ENCODE data around the gene FAM124B. TPM values are rescaled to one million over a fixed set of nuclear protein-coding genes. Genes with fewer than 3 reads are reported as not detected.

The FAM124B gene
- total RNA-seq, 2 experiments from 2014 or later, result not detected

DNA sequence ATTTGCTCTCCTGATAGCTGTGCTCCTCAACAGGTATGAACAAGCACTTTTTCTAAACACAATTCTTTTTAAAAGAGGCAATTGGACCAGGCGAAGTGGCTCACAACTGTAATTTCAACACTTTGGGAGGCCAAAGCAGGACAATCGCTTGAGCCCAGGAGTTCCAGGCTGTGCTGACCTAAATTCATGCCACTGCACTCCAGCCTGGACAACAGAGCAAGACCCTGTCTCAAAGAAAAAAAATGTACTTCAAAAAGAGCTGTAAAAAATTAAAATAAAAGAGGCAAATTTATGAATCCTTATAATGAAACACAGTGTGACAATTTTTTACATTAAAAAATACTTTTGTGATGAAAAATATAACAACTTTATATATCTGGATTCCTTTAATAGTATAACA is 1.8 kb upstream of the FAM124B start:
- Histone ChIP-seq H3K79me2 (ENCODE audit: insufficient read depth, low read depth, low read length) (no peaks in the 10 kb centered on the region), H3K27ac (ENCODE audit: low read depth, low read length, poor library complexity, severe bottlenecking) (no peak overlapping the region), H3K9me2 (ENCODE audit: insufficient read depth, low read length) (no peaks in the 10 kb centered on the region), H3K4me2 (ENCODE audit: low read length) (no peak overlapping the region), H4K20me1 (ENCODE audit: insufficient read depth, low read length) (no peaks in the 10 kb centered on the region), H2AFZ (ENCODE audit: low read length) (no peak overlapping the region), H3K4me3 (ENCODE audit: low read depth, low read length, poor library complexity, severe bottlenecking) (no peak overlapping the region), H3K9me3 (ENCODE audit: low read length) (no peaks in the 10 kb centered on the region), H3K4me1 (ENCODE audit: insufficient read depth, low read length, poor library complexity, severe bottlenecking) (peaks cover 14% of the 10 kb centered on the region), H3K36me3 (ENCODE audit: insufficient read depth, low read length) (no peaks in the 10 kb centered on the region)
- BruUV-seq (replicated peaks), result no TSS peak
- ChIA-PET CTCF (ENCODE audit: unreplicated experiment) (no interaction called here), POLR2A (interaction anchor here (0.7 to 1.3 kb wide), 5 partner anchors 10 to 247 kb away, joined by 3 to 4 read pairs (median 3); no protein-coding TSS in a partner anchor)
- no peak for DNase-seq (ENCODE audit: low spot score)
- intact Hi-C loops (cut with micrococcal nuclease; ENCODE audit: unreplicated experiment), result no loop called here
- no peak for TF ChIP-seq EZH2phosphoT487 (IDR thresholded peaks at IDR 0.05; ENCODE audit: borderline replicate concordance, low read depth, low read length)
- TF ChIP-seq, protein P1, sequence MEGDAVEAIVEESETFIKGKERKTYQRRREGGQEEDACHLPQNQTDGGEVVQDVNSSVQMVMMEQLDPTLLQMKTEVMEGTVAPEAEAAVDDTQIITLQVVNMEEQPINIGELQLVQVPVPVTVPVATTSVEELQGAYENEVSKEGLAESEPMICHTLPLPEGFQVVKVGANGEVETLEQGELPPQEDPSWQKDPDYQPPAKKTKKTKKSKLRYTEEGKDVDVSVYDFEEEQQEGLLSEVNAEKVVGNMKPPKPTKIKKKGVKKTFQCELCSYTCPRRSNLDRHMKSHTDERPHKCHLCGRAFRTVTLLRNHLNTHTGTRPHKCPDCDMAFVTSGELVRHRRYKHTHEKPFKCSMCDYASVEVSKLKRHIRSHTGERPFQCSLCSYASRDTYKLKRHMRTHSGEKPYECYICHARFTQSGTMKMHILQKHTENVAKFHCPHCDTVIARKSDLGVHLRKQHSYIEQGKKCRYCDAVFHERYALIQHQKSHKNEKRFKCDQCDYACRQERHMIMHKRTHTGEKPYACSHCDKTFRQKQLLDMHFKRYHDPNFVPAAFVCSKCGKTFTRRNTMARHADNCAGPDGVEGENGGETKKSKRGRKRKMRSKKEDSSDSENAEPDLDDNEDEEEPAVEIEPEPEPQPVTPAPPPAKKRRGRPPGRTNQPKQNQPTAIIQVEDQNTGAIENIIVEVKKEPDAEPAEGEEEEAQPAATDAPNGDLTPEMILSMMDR (conservative IDR thresholded peaks at IDR 0.05; ENCODE audit: low read length), result no peak

DNA sequence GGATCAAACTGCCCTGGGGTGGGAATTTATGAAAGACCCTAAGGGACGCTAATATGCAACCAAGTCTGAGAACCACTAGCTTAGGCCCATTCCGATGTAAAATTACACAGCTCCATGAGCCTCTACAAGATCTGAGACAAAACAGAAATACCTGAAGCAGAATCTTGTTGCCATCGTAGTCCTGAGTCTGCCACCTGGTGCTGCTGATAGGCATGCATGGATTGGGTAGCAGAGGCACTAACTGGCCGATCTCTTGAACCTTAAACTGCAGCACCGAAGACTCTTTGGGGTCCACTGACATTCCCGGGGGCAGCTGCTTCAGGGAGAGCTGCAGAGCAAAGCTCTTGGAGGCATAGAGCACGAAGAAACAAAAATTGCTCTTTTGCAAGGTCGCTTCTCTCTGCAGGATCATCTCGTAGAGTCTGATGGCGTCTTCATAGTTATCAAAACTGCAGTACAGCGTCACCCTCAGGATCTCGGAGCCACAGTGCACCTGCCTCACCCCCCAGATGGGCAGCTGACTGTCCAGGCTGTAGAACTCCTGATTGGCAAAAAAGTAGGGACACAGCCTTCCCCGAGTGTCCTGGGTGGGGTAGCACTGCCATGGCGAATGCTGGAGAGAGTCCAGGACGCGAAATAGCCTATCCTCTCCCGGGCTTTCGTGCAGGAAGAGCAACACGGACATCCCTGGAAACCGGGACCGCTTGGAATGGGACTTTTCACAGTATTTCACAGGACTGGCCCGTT is 848 bp downstream of the FAM124B start:
- intact Hi-C loops (cut with micrococcal nuclease; ENCODE audit: unreplicated experiment), result no loop called here
- no peaks in the 10 kb centered on the region for H3K79me2 ChIP-seq (ENCODE audit: insufficient read depth, low read depth, low read length)
- BruUV-seq (replicated peaks), result no TSS peak
- ChIA-PET POLR2A (interaction anchor here (0.6 to 2.2 kb wide), 5 partner anchors 8 to 677 kb away, joined by 3 to 11 read pairs (median 4); no protein-coding TSS in a partner anchor), CTCF (ENCODE audit: unreplicated experiment) (interaction anchor here (1.5 kb wide), 1 partner anchor 14 kb away, joined by 3 read pairs; no protein-coding TSS in a partner anchor)
- no peaks in the 10 kb centered on the region for H3K36me3 ChIP-seq (ENCODE audit: insufficient read depth, low read length)
- H2AFZ ChIP-seq (ENCODE audit: low read length), result no peak overlapping the region
- H4K20me1 ChIP-seq (ENCODE audit: insufficient read depth, low read length), result no peaks in the 10 kb centered on the region
- no peak overlapping the region for H3K27ac ChIP-seq (ENCODE audit: low read depth, low read length, poor library complexity, severe bottlenecking)
- no peak for DNase-seq (ENCODE audit: low spot score)
- H3K4me2 ChIP-seq (ENCODE audit: low read length), result no peak overlapping the region
- peaks cover 8% of the 10 kb centered on the region for H3K4me1 ChIP-seq (ENCODE audit: insufficient read depth, low read length, poor library complexity, severe bottlenecking)
- TF ChIP-seq EZH2phosphoT487 (IDR thresholded peaks at IDR 0.05; ENCODE audit: borderline replicate concordance, low read depth, low read length), result no peak
- TF ChIP-seq, protein P1 (conservative IDR thresholded peaks at IDR 0.05; ENCODE audit: low read length), result no peak
- no peaks in the 10 kb centered on the region for H3K9me2 ChIP-seq (ENCODE audit: insufficient read depth, low read length)
- H3K9me3 ChIP-seq (ENCODE audit: low read length), result no peaks in the 10 kb centered on the region
- H3K4me3 ChIP-seq (ENCODE audit: low read depth, low read length, poor library complexity, severe bottlenecking), result no peak overlapping the region

Measured in OCI-LY7 (cell line).